ENCODE measurements around the gene GAGE12J.

Gene GAGE12J

GRCh38 chrX:49286581-49286980 is 35.3 kb upstream of the GAGE12J start:
- TF ChIP-seq TEAD4 (IDR thresholded peaks at IDR 0.05) (no peak), NFIC (IDR thresholded peaks at IDR 0.05) (no peak), ZBTB7A (IDR thresholded peaks at IDR 0.05; ENCODE audit: low read depth) (no peak), CREB1 (IDR thresholded peaks at IDR 0.05; ENCODE audit: low read depth) (no peak), REST (IDR thresholded peaks at IDR 0.05; ENCODE audit: low read depth) (no peak), MAX (IDR thresholded peaks at IDR 0.05) (no peak), YY1 (IDR thresholded peaks at IDR 0.05; ENCODE audit: low read depth) (no peak), RAD21 (IDR thresholded peaks at IDR 0.05; ENCODE audit: low read depth) (no peak), TCF12 (IDR thresholded peaks at IDR 0.05; ENCODE audit: low read depth) (no peak), TAF1 (IDR thresholded peaks at IDR 0.05; ENCODE audit: low read depth) (no peak), CEBPB (IDR thresholded peaks at IDR 0.05) (no peak), FOXM1 (IDR thresholded peaks at IDR 0.05; ENCODE audit: borderline replicate concordance, low read depth) (no peak), EP300 (IDR thresholded peaks at IDR 0.05; ENCODE audit: borderline replicate concordance) (no peak), EGR1 (IDR thresholded peaks at IDR 0.05) (no peak)
- TF ChIP-seq, protein P1, sequence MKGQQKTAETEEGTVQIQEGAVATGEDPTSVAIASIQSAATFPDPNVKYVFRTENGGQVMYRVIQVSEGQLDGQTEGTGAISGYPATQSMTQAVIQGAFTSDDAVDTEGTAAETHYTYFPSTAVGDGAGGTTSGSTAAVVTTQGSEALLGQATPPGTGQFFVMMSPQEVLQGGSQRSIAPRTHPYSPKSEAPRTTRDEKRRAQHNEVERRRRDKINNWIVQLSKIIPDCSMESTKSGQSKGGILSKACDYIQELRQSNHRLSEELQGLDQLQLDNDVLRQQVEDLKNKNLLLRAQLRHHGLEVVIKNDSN (IDR thresholded peaks at IDR 0.05) = no peak

DNA sequence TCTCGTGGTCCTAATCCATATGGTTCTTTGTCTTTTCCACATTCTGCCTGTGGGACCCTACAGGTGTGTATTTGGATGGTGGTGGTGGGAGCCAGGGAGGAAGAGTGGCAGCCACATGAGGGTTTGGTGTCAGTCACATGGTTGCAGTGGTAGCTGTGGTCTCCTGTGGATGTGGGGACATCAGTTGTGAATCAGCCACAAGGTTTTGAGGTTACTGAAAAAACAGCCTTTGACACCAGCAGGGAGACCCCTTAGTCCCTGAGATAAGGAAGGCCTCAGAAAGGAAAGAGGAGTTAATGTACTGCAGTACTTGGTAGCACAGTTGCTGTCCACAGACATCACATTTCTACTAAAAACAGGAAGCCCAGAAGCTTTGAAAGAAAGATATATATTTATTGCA is 34.2 kb upstream of the GAGE12J start:
- TF ChIP-seq TCF12 (IDR thresholded peaks at IDR 0.05; ENCODE audit: low read depth) = no peak
- TF ChIP-seq MAX (IDR thresholded peaks at IDR 0.05) = no peak

GRCh38 chrX:49290215-49290614 is 31.6 kb upstream of the GAGE12J start:
- TF ChIP-seq FOXM1 (IDR thresholded peaks at IDR 0.05; ENCODE audit: borderline replicate concordance, low read depth) = no peak
- TF ChIP-seq CEBPB (IDR thresholded peaks at IDR 0.05) = no peak
- TF ChIP-seq YY1 (IDR thresholded peaks at IDR 0.05; ENCODE audit: low read depth) = no peak
- TF ChIP-seq REST (IDR thresholded peaks at IDR 0.05; ENCODE audit: low read depth) = no peak
- no peak for TF ChIP-seq EGR1 (IDR thresholded peaks at IDR 0.05)
- TF ChIP-seq NFIC (IDR thresholded peaks at IDR 0.05) = no peak
- TF ChIP-seq TAF1 (IDR thresholded peaks at IDR 0.05; ENCODE audit: low read depth) = no peak
- no peak for TF ChIP-seq RAD21 (IDR thresholded peaks at IDR 0.05; ENCODE audit: low read depth)
- no peak for TF ChIP-seq TCF12 (IDR thresholded peaks at IDR 0.05; ENCODE audit: low read depth)
- TF ChIP-seq EP300 (IDR thresholded peaks at IDR 0.05; ENCODE audit: borderline replicate concordance) = no peak
- TF ChIP-seq ZBTB7A (IDR thresholded peaks at IDR 0.05; ENCODE audit: low read depth) = no peak
- TF ChIP-seq TEAD4 (IDR thresholded peaks at IDR 0.05) = no peak
- TF ChIP-seq, protein P1 (IDR thresholded peaks at IDR 0.05) = no peak
- no peak for TF ChIP-seq MAX (IDR thresholded peaks at IDR 0.05)
- TF ChIP-seq CREB1 (IDR thresholded peaks at IDR 0.05; ENCODE audit: low read depth) = no peak

GRCh38 chrX:49291615-49292337 is 30.1 kb upstream of the GAGE12J start:
- TF ChIP-seq CEBPB (IDR thresholded peaks at IDR 0.05) (no peak), FOXM1 (IDR thresholded peaks at IDR 0.05; ENCODE audit: borderline replicate concordance, low read depth) (no peak), RAD21 (IDR thresholded peaks at IDR 0.05; ENCODE audit: low read depth) (peak; percentile 71), YY1 (IDR thresholded peaks at IDR 0.05; ENCODE audit: low read depth) (no peak)

DNA sequence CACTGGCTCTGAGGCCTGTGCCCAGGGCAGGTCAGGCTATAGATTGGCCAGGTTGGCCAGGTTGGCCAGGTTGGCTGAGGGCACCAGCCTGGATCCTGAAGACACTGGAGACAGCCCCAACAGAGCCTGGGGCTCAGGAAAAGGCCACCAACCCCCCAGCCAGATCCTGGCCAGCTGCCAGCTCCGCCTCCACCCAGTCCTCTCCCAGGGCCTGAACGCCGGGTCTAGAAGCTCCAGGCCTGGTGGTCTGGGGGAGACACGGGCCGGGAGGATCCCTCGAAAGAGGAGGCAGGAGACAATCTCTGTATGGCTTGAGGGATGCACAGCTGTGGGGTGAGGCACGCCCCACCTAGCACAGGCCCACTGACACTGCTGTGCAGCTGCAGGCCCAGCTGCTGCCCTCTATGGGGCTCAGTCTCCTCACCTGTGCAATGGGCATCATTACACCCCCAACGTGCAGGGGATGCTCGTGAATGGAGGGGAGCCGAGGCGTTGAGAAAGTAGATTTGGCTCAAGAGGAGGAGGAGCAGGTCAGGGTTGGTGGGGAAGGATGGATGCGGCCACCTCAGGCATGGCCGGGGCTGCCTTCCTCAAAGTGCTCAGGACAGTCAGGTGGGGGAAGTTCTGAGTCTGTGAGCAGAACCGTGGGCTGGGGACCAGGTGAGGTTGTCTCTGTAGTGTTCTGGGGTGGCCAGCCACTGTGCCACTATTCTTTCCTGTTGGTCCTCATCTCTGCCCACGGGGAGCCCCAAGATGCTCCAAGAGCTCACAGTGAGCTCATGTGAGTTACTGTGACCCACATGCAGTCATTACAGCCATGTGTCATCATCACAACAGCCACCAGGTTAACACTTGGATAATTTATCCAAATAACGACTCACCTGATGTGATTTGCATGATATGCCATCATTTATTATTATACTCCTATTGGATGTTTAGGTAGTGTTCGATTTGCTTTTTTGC is 29.2 kb upstream of the GAGE12J start:
- TF ChIP-seq RAD21 (IDR thresholded peaks at IDR 0.05; ENCODE audit: low read depth) (no peak), EP300 (IDR thresholded peaks at IDR 0.05; ENCODE audit: borderline replicate concordance) (no peak), REST (IDR thresholded peaks at IDR 0.05; ENCODE audit: low read depth) (no peak), YY1 (IDR thresholded peaks at IDR 0.05; ENCODE audit: low read depth) (no peak), NFIC (IDR thresholded peaks at IDR 0.05) (no peak), TEAD4 (IDR thresholded peaks at IDR 0.05) (no peak), ZBTB7A (IDR thresholded peaks at IDR 0.05; ENCODE audit: low read depth) (no peak), TAF1 (IDR thresholded peaks at IDR 0.05; ENCODE audit: low read depth) (no peak), TCF12 (IDR thresholded peaks at IDR 0.05; ENCODE audit: low read depth) (no peak), CEBPB (IDR thresholded peaks at IDR 0.05) (no peak), FOXM1 (IDR thresholded peaks at IDR 0.05; ENCODE audit: borderline replicate concordance, low read depth) (no peak), CREB1 (IDR thresholded peaks at IDR 0.05; ENCODE audit: low read depth) (no peak), EGR1 (IDR thresholded peaks at IDR 0.05) (no peak)
- TF ChIP-seq, protein P1 (IDR thresholded peaks at IDR 0.05) = no peak

All from Ishikawa (cell line).